Glutamatergic neuron (in vitro differentiated cells): ENCODE measurements around the gene BAZ1A. TPM values are rescaled to one million over a fixed set of nuclear protein-coding genes. Genes with fewer than 3 reads are reported as not detected.

ENCODE experiments used
- DNase-seq: peaks from one replicate; pipeline ENCODE4 v3.0.0; 2022
- H3K27ac Mint-ChIP-seq: one replicate; pipeline ENCODE4 v1.8.0; 2020; ENCODE audit warnings: mild to moderate bottlenecking, mixed read lengths, inconsistent platforms; ENCODE audit not compliant: unreplicated experiment
- H3K27me3 Mint-ChIP-seq: one replicate; pipeline ENCODE4 v1.8.0; 2020; ENCODE audit warnings: mild to moderate bottlenecking, moderate library complexity, mixed read lengths, inconsistent platforms; ENCODE audit not compliant: unreplicated experiment
- H3K36me3 Mint-ChIP-seq: one replicate; pipeline ENCODE4 v1.8.0; 2020; ENCODE audit warnings: mild to moderate bottlenecking, mixed read lengths, inconsistent platforms; ENCODE audit not compliant: unreplicated experiment
- H3K4me1 Mint-ChIP-seq: one replicate; pipeline ENCODE4 v1.8.0; 2020; ENCODE audit warnings: mild to moderate bottlenecking, low read depth, mixed read lengths, inconsistent platforms; ENCODE audit not compliant: unreplicated experiment
- H3K4me3 Mint-ChIP-seq: one replicate; pipeline ENCODE4 v1.8.0; 2020; ENCODE audit warnings: mild to moderate bottlenecking, mixed read lengths, inconsistent platforms; ENCODE audit not compliant: unreplicated experiment
- H3K9me3 Mint-ChIP-seq: one replicate; pipeline ENCODE4 v1.8.0; 2020; ENCODE audit warnings: mild to moderate bottlenecking, moderate library complexity, mixed read lengths, inconsistent platforms; ENCODE audit not compliant: unreplicated experiment
- CTCF ChIP-seq: fragments of 200-600 bp; sonication (generic); IDR thresholded peaks from one replicate; pipeline ENCODE4 v1.5.0; 2021; ENCODE audit not compliant: partially characterized antibody, unreplicated experiment
- total RNA-seq: library from RNA; stranded (reverse); fragmentation: NEBNext Ultra II Directional; extraction: Animal tissue kit (Norgen Biotek cat#: 25700); gene quantifications from one replicate; pipeline ENCODE4 v1.2.1, GENCODE V29; 2021; ENCODE audit not compliant: unreplicated experiment

Gene BAZ1A
- total RNA-seq, 1 donor from 2014 or later: 41.3 TPM

- TF ChIP-seq CTCF: no peak
- H3K4me3 Mint-ChIP-seq: no peak overlapping the region
- H3K36me3 Mint-ChIP-seq: peaks cover 7% of the 10 kb centered on the region
- peaks cover 2% of the 10 kb centered on the region for H3K27me3 Mint-ChIP-seq
- no peak overlapping the region for H3K27ac Mint-ChIP-seq
- no peak for DNase-seq
- peaks cover 2% of the 10 kb centered on the region for H3K9me3 Mint-ChIP-seq
- H3K4me1 Mint-ChIP-seq: no peaks in the 10 kb centered on the region
Observed at GRCh38 chr14:34857689-34858449, 17.3 kb downstream of the BAZ1A start.

GRCh38 chr14:34853041-34853440 lies 22.1 kb downstream of the BAZ1A start:
- H3K9me3 Mint-ChIP-seq: peaks cover 2% of the 10 kb centered on the region
- no peak for DNase-seq
- H3K4me3 Mint-ChIP-seq: no peak overlapping the region
- H3K27me3 Mint-ChIP-seq: peaks cover 2% of the 10 kb centered on the region
- H3K36me3 Mint-ChIP-seq: peaks cover 7% of the 10 kb centered on the region
- no peaks in the 10 kb centered on the region for H3K4me1 Mint-ChIP-seq
- H3K27ac Mint-ChIP-seq: no peak overlapping the region
- no peak for TF ChIP-seq CTCF

GRCh38 chr14:34851395-34851794 lies 23.8 kb downstream of the BAZ1A start:
- DNase-seq: no peak
- H3K4me1 Mint-ChIP-seq: no peaks in the 10 kb centered on the region
- TF ChIP-seq CTCF: no peak
- H3K9me3 Mint-ChIP-seq: no peaks in the 10 kb centered on the region
- no peaks in the 10 kb centered on the region for H3K36me3 Mint-ChIP-seq
- H3K4me3 Mint-ChIP-seq: no peak overlapping the region
- H3K27ac Mint-ChIP-seq: no peak overlapping the region
- H3K27me3 Mint-ChIP-seq: no peaks in the 10 kb centered on the region

GRCh38 chr14:34845869-34846268 lies 29.3 kb downstream of the BAZ1A start:
- no peaks in the 10 kb centered on the region for H3K36me3 Mint-ChIP-seq
- H3K4me3 Mint-ChIP-seq: no peak overlapping the region
- H3K27me3 Mint-ChIP-seq: no peaks in the 10 kb centered on the region
- no peaks in the 10 kb centered on the region for H3K9me3 Mint-ChIP-seq
- TF ChIP-seq CTCF: no peak
- H3K27ac Mint-ChIP-seq: no peak overlapping the region
- DNase-seq: no peak
- H3K4me1 Mint-ChIP-seq: peaks cover 1% of the 10 kb centered on the region

GRCh38 chr14:34843011-34843554 lies 32.1 kb downstream of the BAZ1A start:
- no peaks in the 10 kb centered on the region for H3K36me3 Mint-ChIP-seq
- H3K27ac Mint-ChIP-seq: no peak overlapping the region
- H3K4me1 Mint-ChIP-seq: peaks cover 1% of the 10 kb centered on the region
- no peak overlapping the region for H3K4me3 Mint-ChIP-seq
- no peak for TF ChIP-seq CTCF
- no peaks in the 10 kb centered on the region for H3K9me3 Mint-ChIP-seq
- DNase-seq: no peak
- H3K27me3 Mint-ChIP-seq: no peaks in the 10 kb centered on the region
